ENCODE measurements around the gene NPFFR1. TPM values are rescaled to one million over a fixed set of nuclear protein-coding genes. Genes with fewer than 3 reads are reported as not detected.

The NPFFR1 gene, protein sequence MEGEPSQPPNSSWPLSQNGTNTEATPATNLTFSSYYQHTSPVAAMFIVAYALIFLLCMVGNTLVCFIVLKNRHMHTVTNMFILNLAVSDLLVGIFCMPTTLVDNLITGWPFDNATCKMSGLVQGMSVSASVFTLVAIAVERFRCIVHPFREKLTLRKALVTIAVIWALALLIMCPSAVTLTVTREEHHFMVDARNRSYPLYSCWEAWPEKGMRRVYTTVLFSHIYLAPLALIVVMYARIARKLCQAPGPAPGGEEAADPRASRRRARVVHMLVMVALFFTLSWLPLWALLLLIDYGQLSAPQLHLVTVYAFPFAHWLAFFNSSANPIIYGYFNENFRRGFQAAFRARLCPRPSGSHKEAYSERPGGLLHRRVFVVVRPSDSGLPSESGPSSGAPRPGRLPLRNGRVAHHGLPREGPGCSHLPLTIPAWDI
- not detected in 2 replicates for total RNA-seq

DNA sequence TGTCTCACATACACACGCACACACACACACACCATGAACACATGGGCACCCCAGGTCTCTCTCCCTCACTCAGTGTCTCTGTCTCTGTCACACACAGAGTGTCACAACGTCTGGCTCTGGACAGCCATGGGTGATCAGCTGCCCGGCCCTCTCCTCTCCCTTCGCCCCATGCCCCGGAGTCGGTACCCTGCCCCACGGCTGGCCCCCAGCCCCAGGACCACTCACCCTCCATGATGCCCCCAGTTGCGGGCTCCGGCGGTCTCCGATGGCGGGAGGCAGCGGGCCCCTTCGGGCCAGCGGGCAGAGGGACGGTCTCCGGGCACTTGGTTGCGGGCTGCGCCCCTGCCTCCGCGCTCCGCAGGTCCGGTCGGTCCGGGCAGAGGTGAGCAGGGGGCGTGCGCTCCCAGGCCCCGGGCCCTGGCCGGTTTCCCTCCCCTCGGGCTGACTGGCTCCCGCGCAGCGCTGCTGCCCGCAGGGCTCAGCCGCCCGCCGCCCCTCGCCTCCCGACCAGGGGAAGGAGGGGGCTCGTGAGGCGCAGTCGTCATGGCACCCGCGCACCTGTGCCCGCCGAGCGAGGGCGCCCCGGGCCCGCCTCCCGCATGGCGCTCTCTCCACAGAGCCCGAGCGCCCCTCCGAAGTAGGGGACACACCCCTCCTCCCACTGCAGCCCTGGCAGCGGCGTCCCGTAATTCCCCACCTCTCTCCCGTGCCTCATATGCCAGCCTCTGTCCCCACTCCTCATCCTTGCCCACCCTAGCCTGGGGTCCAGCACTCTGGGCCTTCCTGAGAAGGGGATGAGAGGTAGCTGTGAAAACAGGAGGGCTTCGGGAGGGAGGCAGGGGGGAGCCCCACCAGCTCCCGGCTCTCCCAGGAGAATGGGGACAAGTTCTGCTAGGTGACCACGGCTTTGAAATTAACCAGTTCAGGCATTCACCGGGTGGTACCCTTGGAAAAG, at the start of gene NPFFR1:
TSS of gene NPFFR1 (minus strand) at position 560 of the 955 bp plus-strand sequence. CDS start at position 232, 328 bp downstream.
- peak within 1 kb of the TSS; percentile 4 for H3K4me3 Mint-ChIP-seq
- TF ChIP-seq, protein P1, sequence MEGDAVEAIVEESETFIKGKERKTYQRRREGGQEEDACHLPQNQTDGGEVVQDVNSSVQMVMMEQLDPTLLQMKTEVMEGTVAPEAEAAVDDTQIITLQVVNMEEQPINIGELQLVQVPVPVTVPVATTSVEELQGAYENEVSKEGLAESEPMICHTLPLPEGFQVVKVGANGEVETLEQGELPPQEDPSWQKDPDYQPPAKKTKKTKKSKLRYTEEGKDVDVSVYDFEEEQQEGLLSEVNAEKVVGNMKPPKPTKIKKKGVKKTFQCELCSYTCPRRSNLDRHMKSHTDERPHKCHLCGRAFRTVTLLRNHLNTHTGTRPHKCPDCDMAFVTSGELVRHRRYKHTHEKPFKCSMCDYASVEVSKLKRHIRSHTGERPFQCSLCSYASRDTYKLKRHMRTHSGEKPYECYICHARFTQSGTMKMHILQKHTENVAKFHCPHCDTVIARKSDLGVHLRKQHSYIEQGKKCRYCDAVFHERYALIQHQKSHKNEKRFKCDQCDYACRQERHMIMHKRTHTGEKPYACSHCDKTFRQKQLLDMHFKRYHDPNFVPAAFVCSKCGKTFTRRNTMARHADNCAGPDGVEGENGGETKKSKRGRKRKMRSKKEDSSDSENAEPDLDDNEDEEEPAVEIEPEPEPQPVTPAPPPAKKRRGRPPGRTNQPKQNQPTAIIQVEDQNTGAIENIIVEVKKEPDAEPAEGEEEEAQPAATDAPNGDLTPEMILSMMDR (IDR thresholded peaks at IDR 0.05): no peak
- H3K9me3 Mint-ChIP-seq: peaks cover 5% of the 10 kb centered on the region
- peaks cover 49% of the 10 kb centered on the region for H3K27me3 Mint-ChIP-seq
- H3K27ac Mint-ChIP-seq: no peak within 1 kb of the TSS
- ChIA-PET CTCF (no interaction called here), POLR2A (no interaction called here)
- no peaks in the 10 kb centered on the region for H3K36me3 Mint-ChIP-seq (ENCODE audit: low read depth)
- ATAC-seq (ENCODE audit: low read depth) (peak; percentile 31), DNase-seq (no peak)
- intact Hi-C loops (cut with micrococcal nuclease): no loop called here
- H3K4me1 Mint-ChIP-seq: no peaks in the 10 kb centered on the region

DNA sequence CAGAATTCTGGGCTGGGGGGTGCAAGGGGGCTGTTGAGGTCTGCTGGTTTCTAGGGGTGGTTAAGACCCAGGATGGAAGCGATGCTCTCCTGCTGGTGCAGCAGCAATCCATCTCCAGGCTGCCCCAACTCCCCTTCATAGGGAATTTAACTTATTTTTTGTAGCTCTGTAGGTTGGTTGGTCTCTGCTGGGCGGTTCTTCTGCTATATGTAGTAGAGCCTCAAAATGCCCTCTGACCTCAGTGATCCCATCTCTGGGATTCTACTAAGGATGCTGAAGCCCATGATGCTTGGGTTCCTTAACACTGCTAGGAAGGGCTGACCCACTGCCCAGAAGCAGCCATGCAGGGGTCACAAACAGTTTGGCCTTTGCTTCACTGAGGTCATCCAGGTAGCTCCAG, 49.5 kb upstream of the NPFFR1 start:
- Mint-ChIP-seq H3K36me3 (ENCODE audit: low read depth) (no peaks in the 10 kb centered on the region), H3K27ac (no peak overlapping the region), H3K27me3 (peaks cover 27% of the 10 kb centered on the region), H3K9me3 (no peaks in the 10 kb centered on the region), H3K4me3 (no peak overlapping the region), H3K4me1 (peaks cover 30% of the 10 kb centered on the region)
- ATAC-seq (ENCODE audit: low read depth) (no peak), DNase-seq (no peak)
- intact Hi-C loops (cut with micrococcal nuclease): no loop called here
- ChIA-PET POLR2A (no interaction called here), CTCF (interaction anchor here (2.5 kb wide), 1 partner anchor 112 kb away, joined by 13 read pairs; no protein-coding TSS in a partner anchor)
- TF ChIP-seq, protein P1 (IDR thresholded peaks at IDR 0.05): no peak

DNA sequence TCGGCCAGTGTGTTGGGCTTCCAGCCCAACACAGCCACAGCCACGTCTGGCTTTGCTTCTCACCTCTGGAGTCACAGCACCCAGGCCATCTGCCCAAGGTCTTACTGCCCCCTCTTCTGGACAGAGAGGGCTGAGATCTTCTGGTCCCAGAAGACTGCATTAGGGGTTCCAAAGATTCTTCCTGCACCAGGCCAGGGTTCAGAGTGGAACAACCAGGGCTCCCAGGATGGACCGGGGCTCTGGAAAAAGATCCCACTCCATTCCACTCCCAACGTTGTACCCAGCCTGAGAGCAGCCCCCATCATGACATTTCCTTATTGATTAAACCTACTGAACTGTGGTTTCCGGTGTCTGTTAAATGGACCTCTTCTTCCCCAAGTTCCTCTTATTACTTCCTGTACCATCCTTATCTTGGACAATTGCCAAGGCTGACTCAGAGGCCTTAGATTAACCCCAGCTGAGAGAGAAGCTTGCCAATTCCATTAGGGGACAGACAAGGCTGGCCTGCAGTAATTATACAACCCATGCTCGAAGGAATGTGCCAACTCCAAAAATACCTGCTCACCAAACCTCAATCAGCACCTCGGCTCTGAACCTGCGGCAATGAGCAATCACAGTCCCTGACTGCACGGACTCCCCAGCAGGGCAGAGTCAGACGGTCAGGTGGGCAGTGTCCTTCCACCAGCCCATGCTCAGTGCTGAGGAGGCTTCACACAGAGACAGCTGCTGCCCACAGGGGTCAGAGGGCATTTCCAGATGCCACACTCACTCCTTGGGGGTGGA, 47.9 kb upstream of the NPFFR1 start:
- peak overlapping the region; percentile 63 for H3K27ac Mint-ChIP-seq
- peak overlapping the region; percentile 56 for H3K4me3 Mint-ChIP-seq
- ChIA-PET CTCF (interaction anchor here (1.0 to 2.5 kb wide), 3 partner anchors 33 to 110 kb away, joined by 4 to 13 read pairs (median 8); no protein-coding TSS in a partner anchor), POLR2A (interaction anchor here (0.9 kb wide), 1 partner anchor 24 kb away, joined by 6 read pairs; no protein-coding TSS in a partner anchor)
- H3K9me3 Mint-ChIP-seq: no peaks in the 10 kb centered on the region
- peaks cover 30% of the 10 kb centered on the region for H3K4me1 Mint-ChIP-seq
- ATAC-seq (ENCODE audit: low read depth) (peak; percentile 81), DNase-seq (no peak)
- no peaks in the 10 kb centered on the region for H3K36me3 Mint-ChIP-seq (ENCODE audit: low read depth)
- TF ChIP-seq, protein P1 (IDR thresholded peaks at IDR 0.05): no peak
- intact Hi-C loops (cut with micrococcal nuclease): loop anchor here (1.0 kb wide), 4 partner anchors 14 to 58 kb away; no protein-coding TSS in a partner anchor
- H3K27me3 Mint-ChIP-seq: peaks cover 26% of the 10 kb centered on the region

DNA sequence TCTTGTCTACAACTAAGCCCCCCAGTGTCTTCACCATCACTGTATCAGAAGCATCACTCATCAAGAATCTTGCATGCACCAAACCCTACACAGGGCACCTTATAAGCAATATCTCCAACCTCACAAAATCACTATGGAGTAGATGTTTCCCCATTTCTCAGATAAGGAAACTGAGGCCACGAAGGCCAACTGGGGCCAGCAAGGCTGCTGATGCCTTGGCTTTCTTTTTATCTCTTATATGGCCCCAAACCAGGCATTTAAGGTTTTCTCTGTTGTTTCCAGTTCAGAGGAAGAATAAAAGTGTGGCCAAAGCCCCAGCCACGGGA, 47.3 kb upstream of the NPFFR1 start:
- H3K9me3 Mint-ChIP-seq: no peaks in the 10 kb centered on the region
- H3K27me3 Mint-ChIP-seq: peaks cover 24% of the 10 kb centered on the region
- intact Hi-C loops (cut with micrococcal nuclease): loop anchor here (1.0 kb wide), 4 partner anchors 14 to 58 kb away; no protein-coding TSS in a partner anchor
- POLR2A ChIA-PET: no interaction called here
- ATAC-seq (ENCODE audit: low read depth) (no peak), DNase-seq (no peak)
- CTCF ChIA-PET: interaction anchor here (1.0 to 2.5 kb wide), 5 partner anchors 33 to 110 kb away, joined by 3 to 13 read pairs (median 4); no protein-coding TSS in a partner anchor
- H3K27ac Mint-ChIP-seq: peak overlapping the region; percentile 63
- peak overlapping the region; percentile 56 for H3K4me3 Mint-ChIP-seq
- peaks cover 27% of the 10 kb centered on the region for H3K4me1 Mint-ChIP-seq
- TF ChIP-seq, protein P1 (IDR thresholded peaks at IDR 0.05): no peak
- H3K36me3 Mint-ChIP-seq (ENCODE audit: low read depth): no peaks in the 10 kb centered on the region
